SK-N-SH treated with all-trans-retinoic acid at 6 μM for 48 hours (cell line): ENCODE data around the gene CACNA1C.

Source experiments
- ATAC-seq: fragments of 200-7000 bp; cut with Tn5 transposase; 3 replicates; pipeline ENCODE4 v1.9.1; 2020; ENCODE audit warnings: mild to moderate bottlenecking, moderate library complexity
- ARNTL ChIP-seq: fragments of 450-650 bp; formaldehyde crosslinking; IDR thresholded peaks from 2 replicates; pipeline ENCODE4 v1.5.0; 2020; ENCODE audit warnings: low read depth, mild to moderate bottlenecking, moderate library complexity, borderline replicate concordance
- BACH2 ChIP-seq: fragments of 250-450 bp; sonication (Bioruptor Pico); IDR thresholded peaks from 2 replicates; pipeline ENCODE4 v1.9.0; 2021; ENCODE audit warnings: mild to moderate bottlenecking, borderline replicate concordance
- CREB5 ChIP-seq: fragments of 250-450 bp; sonication (Bioruptor Pico); IDR thresholded peaks from 2 replicates; pipeline ENCODE4 v1.5.1; 2020; ENCODE audit warnings: low read depth, mild to moderate bottlenecking, moderate library complexity
- CSDC2 ChIP-seq: fragments of 250-450 bp; sonication (Bioruptor Pico); IDR thresholded peaks from 2 replicates; pipeline ENCODE4 v1.5.0; 2020; ENCODE audit warnings: mild to moderate bottlenecking, moderate library complexity
- ESRRG ChIP-seq: fragments of 250-450 bp; sonication (Bioruptor Pico); IDR thresholded peaks from 2 replicates; pipeline ENCODE4 v1.6.1; 2021; ENCODE audit warnings: mild to moderate bottlenecking
- GLIS3 ChIP-seq: fragments of 250-450 bp; sonication (Bioruptor Pico); IDR thresholded peaks from 2 replicates; pipeline ENCODE4 v1.5.0; 2020; ENCODE audit warnings: mild to moderate bottlenecking, moderate library complexity
- ISL1 ChIP-seq: fragments of 250-450 bp; sonication (Bioruptor Pico); IDR thresholded peaks from 2 replicates; pipeline ENCODE4 v2.1.2; 2022; ENCODE audit warnings: mild to moderate bottlenecking, moderate library complexity
- OSR1 ChIP-seq: fragments of 250-450 bp; sonication (Bioruptor Pico); IDR thresholded peaks from 2 replicates; pipeline ENCODE4 v1.8.0; 2022; ENCODE audit warnings: moderate library complexity, mild to moderate bottlenecking, inconsistent platforms
- PATZ1 ChIP-seq: fragments of 250-450 bp; sonication (Bioruptor Pico); IDR thresholded peaks from 2 replicates; pipeline ENCODE4 v1.8.0; 2020; ENCODE audit warnings: mild to moderate bottlenecking, moderate library complexity, borderline replicate concordance
- RARB ChIP-seq: fragments of 250-450 bp; sonication (Bioruptor Pico); IDR thresholded peaks from 2 replicates; pipeline ENCODE4 v1.8.0; 2021; ENCODE audit warnings: mild to moderate bottlenecking, moderate library complexity
- SNAI2 ChIP-seq: fragments of 250-450 bp; sonication (Bioruptor Pico); IDR thresholded peaks from 2 replicates; pipeline ENCODE4 v1.5.0; 2020; ENCODE audit warnings: mild to moderate bottlenecking, moderate library complexity
- TCF4 ChIP-seq: fragments of 250-450 bp; sonication (Bioruptor Pico); IDR thresholded peaks from 2 replicates; pipeline ENCODE4 v1.8.0; 2021; ENCODE audit warnings: mild to moderate bottlenecking, moderate library complexity, borderline replicate concordance
- TOX ChIP-seq: fragments of 250-450 bp; sonication (Bioruptor Pico); IDR thresholded peaks from 2 replicates; pipeline ENCODE4 v1.8.0; 2021; ENCODE audit warnings: mild to moderate bottlenecking, moderate library complexity, borderline replicate concordance
- TSHZ2 ChIP-seq: fragments of 250-450 bp; sonication (Bioruptor Pico); IDR thresholded peaks from 2 replicates; pipeline ENCODE4 v1.5.0; 2020; ENCODE audit warnings: mild to moderate bottlenecking, moderate library complexity
- ZC3H10 ChIP-seq: fragments of 250-450 bp; sonication (Bioruptor Pico); IDR thresholded peaks from 2 replicates; pipeline ENCODE4 v1.5.1; 2021; ENCODE audit warnings: mild to moderate bottlenecking, moderate library complexity
- ZFP3 ChIP-seq: fragments of 250-450 bp; sonication (Bioruptor Pico); IDR thresholded peaks from 2 replicates; pipeline ENCODE4 v1.5.0; 2020; ENCODE audit warnings: mild to moderate bottlenecking, moderate library complexity
- ZFP30 ChIP-seq: fragments of 450-650 bp; formaldehyde crosslinking; IDR thresholded peaks from 2 replicates; pipeline ENCODE4 v1.5.0; 2022; ENCODE audit warnings: mild to moderate bottlenecking, moderate library complexity
- ZNF565 ChIP-seq: fragments of 450-650 bp; formaldehyde crosslinking; conservative IDR thresholded peaks from 2 replicates; pipeline ENCODE4 v1.5.0; 2020; ENCODE audit warnings: low read depth, mild to moderate bottlenecking, moderate library complexity
- ZNF70 ChIP-seq: fragments of 450-650 bp; formaldehyde crosslinking; IDR thresholded peaks from 2 replicates; pipeline ENCODE4 v1.5.0; 2020; ENCODE audit warnings: mild to moderate bottlenecking, moderate library complexity
- TF ChIP-seq, protein P1 (sequence below): fragments of 250-450 bp; sonication (Bioruptor Pico); IDR thresholded peaks from 2 replicates; pipeline ENCODE4 v1.5.1; 2021; ENCODE audit warnings: mild to moderate bottlenecking, moderate library complexity

CACNA1C gene

DNA sequence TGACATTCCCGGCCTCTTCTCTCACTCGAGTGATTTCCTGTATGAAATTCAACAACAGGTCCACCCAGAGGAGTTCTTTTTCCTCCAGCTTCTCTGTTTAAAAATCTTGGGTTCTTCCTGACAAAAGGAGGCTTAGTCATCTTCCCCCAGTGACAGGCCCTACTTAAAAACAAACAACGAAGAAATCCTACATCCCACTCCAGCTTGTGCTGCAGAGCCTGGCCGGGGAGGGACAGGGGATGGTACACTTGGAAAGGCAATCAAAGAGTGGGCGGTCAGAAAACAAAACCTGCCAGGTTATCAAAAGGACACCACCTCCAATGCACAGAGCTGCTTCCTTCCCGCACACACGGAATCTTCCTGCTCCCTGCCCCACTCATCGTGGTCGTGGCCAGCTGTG is 101.3 kb downstream of the CACNA1C start:
- TF ChIP-seq ZFP3: no peak
- TF ChIP-seq TOX: no peak
- TF ChIP-seq OSR1: no peak
- TF ChIP-seq ZNF565 (CRISPR knock-in tag): no peak
- no peak for TF ChIP-seq RARB (CRISPR knock-in tag)
- no peak for TF ChIP-seq GLIS3 (CRISPR knock-in tag)
- TF ChIP-seq ZNF70 (CRISPR knock-in tag): no peak
- no peak for TF ChIP-seq PATZ1 (CRISPR knock-in tag)
- TF ChIP-seq CREB5 (CRISPR knock-in tag): no peak
- no peak for TF ChIP-seq ZC3H10 (CRISPR knock-in tag)
- TF ChIP-seq CSDC2: no peak
- no peak for TF ChIP-seq ZFP30
- TF ChIP-seq BACH2 (CRISPR knock-in tag): no peak
- TF ChIP-seq TSHZ2: no peak
- TF ChIP-seq, protein P1, sequence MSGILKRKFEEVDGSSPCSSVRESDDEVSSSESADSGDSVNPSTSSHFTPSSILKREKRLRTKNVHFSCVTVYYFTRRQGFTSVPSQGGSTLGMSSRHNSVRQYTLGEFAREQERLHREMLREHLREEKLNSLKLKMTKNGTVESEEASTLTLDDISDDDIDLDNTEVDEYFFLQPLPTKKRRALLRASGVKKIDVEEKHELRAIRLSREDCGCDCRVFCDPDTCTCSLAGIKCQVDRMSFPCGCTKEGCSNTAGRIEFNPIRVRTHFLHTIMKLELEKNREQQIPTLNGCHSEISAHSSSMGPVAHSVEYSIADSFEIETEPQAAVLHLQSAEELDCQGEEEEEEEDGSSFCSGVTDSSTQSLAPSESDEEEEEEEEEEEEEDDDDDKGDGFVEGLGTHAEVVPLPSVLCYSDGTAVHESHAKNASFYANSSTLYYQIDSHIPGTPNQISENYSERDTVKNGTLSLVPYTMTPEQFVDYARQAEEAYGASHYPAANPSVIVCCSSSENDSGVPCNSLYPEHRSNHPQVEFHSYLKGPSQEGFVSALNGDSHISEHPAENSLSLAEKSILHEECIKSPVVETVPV (CRISPR knock-in tag): no peak
- TF ChIP-seq ESRRG (CRISPR knock-in tag): no peak
- no peak for TF ChIP-seq ARNTL
- TF ChIP-seq ISL1: no peak
- TF ChIP-seq TCF4: no peak
- peak; percentile 47 for ATAC-seq

GRCh38 chr12:2154521-2154920 is 101.7 kb downstream of the CACNA1C start:
- ATAC-seq: no peak
- TF ChIP-seq, protein P1 (CRISPR knock-in tag): no peak
- no peak for TF ChIP-seq ESRRG (CRISPR knock-in tag)
- TF ChIP-seq GLIS3 (CRISPR knock-in tag): no peak
- no peak for TF ChIP-seq SNAI2 (CRISPR knock-in tag)
- no peak for TF ChIP-seq ISL1
- TF ChIP-seq CREB5 (CRISPR knock-in tag): no peak
- TF ChIP-seq TSHZ2: no peak
- no peak for TF ChIP-seq ZC3H10 (CRISPR knock-in tag)
